Kidney (tissue), 14 donors: Measurements from ENCODE around the gene LENG1. TPM values are rescaled to one million over a fixed set of nuclear protein-coding genes. Genes with fewer than 3 reads are reported as not detected.

Experiments
- DNase-seq, 5 donors: peaks; one replicate each; pipeline ENCODE4 v3.0.0-alpha.2; 2013 to 2020
- FAIRE-seq: peaks from 2 replicates; lab custom pipeline; 2012; peaks lifted over from hg19 to GRCh38; lab: Jason Lieb, UNC
- H3K27ac ChIP-seq, 2 donors: one replicate each; pipeline ENCODE4 v1.7.0; 2013; ENCODE audit warnings: low read depth in 2 of 2, low read length in 2 of 2, inconsistent platforms in 1 of 2
- H3K27me3 ChIP-seq: one replicate; pipeline ENCODE4 v1.7.1; 2013; ENCODE audit warnings: low read length, inconsistent platforms; ENCODE audit not compliant: control insufficient read depth, insufficient read depth
- H3K36me3 ChIP-seq, 3 donors: one replicate each; pipeline versions ENCODE4 v1.7.0 to v1.7.1; 2013; ENCODE audit warnings: low read length in 3 of 3, control low read depth in 1 of 3, inconsistent platforms in 1 of 3; ENCODE audit not compliant: insufficient read depth in 3 of 3, control insufficient read depth in 2 of 3
- H3K4me1 ChIP-seq, 3 donors: one replicate each; pipeline versions ENCODE4 v1.7.0 to v1.7.1; 2013; ENCODE audit warnings: low read length in 3 of 3, inconsistent platforms in 1 of 3, low read depth in 1 of 3; ENCODE audit not compliant: control insufficient read depth in 2 of 3, insufficient read depth in 2 of 3
- H3K4me3 ChIP-seq, 3 donors: one replicate each; pipeline versions ENCODE4 v1.7.0 to v1.8.1; 2013; ENCODE audit warnings: low read length in 3 of 3, control low read depth in 1 of 3, inconsistent platforms in 1 of 3
- H3K9ac ChIP-seq, 3 donors: one replicate each; pipeline versions ENCODE4 v1.7.0 to v1.7.1; 2013; ENCODE audit warnings: low read length in 3 of 3, control low read depth in 1 of 3, inconsistent platforms in 1 of 3
- H3K9me3 ChIP-seq, 3 donors: one replicate each; pipeline versions ENCODE4 v1.7.0 to v1.7.1; 2013; ENCODE audit warnings: low read length in 3 of 3, control low read depth in 1 of 3, inconsistent platforms in 1 of 3; ENCODE audit not compliant: control insufficient read depth in 2 of 3, insufficient read depth in 1 of 3
- CTCF ChIP-seq: IDR thresholded peaks from 3 replicates; pipeline ENCODE4 v1.5.1; 2012; ENCODE audit warnings: mild to moderate bottlenecking, moderate library complexity, borderline replicate concordance; ENCODE audit not compliant: insufficient read depth; ENCODE audit errors: extremely low read depth
- intact Hi-C: fragments of 100-400 bp; cut with DNase I; formaldehyde crosslinking; loops from one replicate; pipeline ENCODE4 v1.11.1; 2022
- polyA plus RNA-seq: library from polyadenylated mRNA; stranded (reverse); fragments of 350-450 nt; fragmentation: Illumina TruSeq; extraction: RNeasy Lipid Tissue Mini Kit (QIAGEN cat#74804); gene quantifications from one replicate; pipeline ENCODE4 v1.2.3, GENCODE V29; 2014; ENCODE audit warnings: low read depth, low replicate concordance; ENCODE audit not compliant: insufficient read depth
- total RNA-seq: library from RNA; stranded (reverse); fragmentation: NEBNext Ultra II Directional; extraction: Animal tissue kit (Norgen Biotek cat#: 25700); gene quantifications from one replicate; pipeline ENCODE4 v1.2.1, GENCODE V29; 2021
- donor health status: control.
- donor health status: control.
- donor health status: control.
- donor health status: control.
- donor health status: control.
- donor health status: DM: yes; HTN: yes; CAD: no.
- donor health status: Normal renal cell carcinoma (clear cell type).

Gene LENG1
- total and polyA plus RNA-seq, 2 donors from 2014 or later = 8.0 to 12.2 TPM

- H3K9me3 ChIP-seq = no peaks in the 10 kb centered on the region
- H3K27ac ChIP-seq = peak overlapping the region in 1 of 2 donors; percentile 57
- no peaks in the 10 kb centered on the region for H3K27me3 ChIP-seq
- peak overlapping the region in 1 of 3 donors; percentile 40 for H3K9ac ChIP-seq
- TF ChIP-seq CTCF = no peak
- peaks cover 0 to 25% (median 13%) of the 10 kb centered on the region in 3 donors for H3K4me1 ChIP-seq
- intact Hi-C loops = no loop called here
- DNase-seq (peak in 1 of 5 donors; percentile 72), FAIRE-seq (no peak)
- peaks cover 0 to 5% (median 2%) of the 10 kb centered on the region in 3 donors for H3K36me3 ChIP-seq
- H3K4me3 ChIP-seq = peak overlapping the region in 1 of 3 donors; percentile 49
Measured at GRCh38 chr19:54162884-54163283, 3.4 kb upstream of the LENG1 start.

DNA sequence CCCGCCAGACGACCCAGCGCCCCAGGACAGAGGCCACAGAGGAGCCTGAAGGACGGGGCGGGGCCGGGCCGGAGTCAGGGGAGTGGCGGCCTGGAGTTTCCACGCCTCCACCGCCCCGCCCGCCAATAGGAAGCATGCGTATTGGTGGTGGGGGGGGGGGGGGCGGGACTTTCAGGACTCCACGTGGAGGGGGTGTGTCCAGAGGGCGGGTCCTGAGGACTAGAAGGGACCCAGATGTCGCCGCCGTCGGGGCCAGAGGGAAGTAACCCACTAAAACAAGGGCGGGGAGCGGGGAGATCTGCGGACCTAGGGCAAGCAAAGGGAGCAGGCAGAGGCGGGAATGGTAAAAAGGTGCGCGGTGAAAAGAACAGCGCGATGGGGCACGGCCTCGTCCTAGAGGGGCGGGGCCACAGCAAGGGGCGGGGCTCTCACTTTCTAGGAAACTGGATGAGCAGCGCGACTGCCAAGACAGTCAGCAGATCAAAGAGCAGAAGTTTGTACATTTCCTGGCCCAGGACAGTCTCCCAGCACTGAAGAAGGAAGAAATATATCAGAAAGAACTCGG is 2.8 kb upstream of the LENG1 start:
- H3K4me3 ChIP-seq = peak overlapping the region; percentile 35 to 51 (median 49)

DNA sequence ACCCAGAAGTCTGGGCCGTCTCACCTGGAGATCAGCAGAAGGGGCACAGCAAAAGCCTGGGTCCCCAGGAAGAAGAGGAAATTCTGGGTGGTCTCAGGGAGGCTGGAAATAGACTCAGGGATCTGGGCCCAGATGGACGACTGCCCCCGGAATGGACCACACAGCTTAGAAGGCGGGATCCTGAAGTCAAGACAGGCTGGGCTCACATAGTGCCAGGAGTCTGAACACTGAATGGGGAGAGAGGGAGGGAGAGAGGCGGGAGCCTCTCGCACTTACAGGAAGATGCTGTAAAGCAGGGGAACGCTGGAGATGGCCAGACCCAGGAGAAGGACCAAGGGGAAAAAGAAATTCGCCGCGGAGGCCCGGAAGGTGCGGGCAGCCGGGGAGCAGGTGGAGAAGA is 1.3 kb upstream of the LENG1 start:
- Histone ChIP-seq H3K9me3 (no peaks in the 10 kb centered on the region), H3K4me1 (peaks cover 0 to 25% (median 13%) of the 10 kb centered on the region in 3 donors), H3K27ac (no peak overlapping the region), H3K4me3 (peak overlapping the region in 1 of 3 donors; percentile 79), H3K36me3 (peaks cover 2 to 13% (median 10%) of the 10 kb centered on the region in 3 donors), H3K27me3 (no peaks in the 10 kb centered on the region), H3K9ac (peak overlapping the region in 1 of 3 donors; percentile 85)
- intact Hi-C loops = no loop called here
- peak in 2 of 5 donors; percentile 47 to 71 for DNase-seq
- no peak for TF ChIP-seq CTCF
- FAIRE-seq = no peak

More for the DNA sequence above, 2.8 kb upstream of the LENG1 start:
- peak; percentile 74 to 96 (median 90) for DNase-seq
- Histone ChIP-seq H3K9me3 (no peaks in the 10 kb centered on the region), H3K27ac (peak overlapping the region in 1 of 2 donors; percentile 57), H3K9ac (no peak overlapping the region), H3K4me1 (peaks cover 0 to 25% (median 13%) of the 10 kb centered on the region in 3 donors), H3K36me3 (peaks cover 0 to 7% (median 5%) of the 10 kb centered on the region in 3 donors), H3K27me3 (no peaks in the 10 kb centered on the region)
- TF ChIP-seq CTCF = no peak
- intact Hi-C loops = no loop called here
- no peak for FAIRE-seq
